OCI-LY7 (cell line): ENCODE measurements around the gene SPRED2. TPM values are rescaled to one million over a fixed set of nuclear protein-coding genes. Genes with fewer than 3 reads are reported as not detected.

Experiments
- BruUV-seq: library from RNA; stranded (reverse); fragments of 400-500 nt; replicated peaks from 2 replicates; lab custom pipeline; 2021; lab: Mats Ljungman, UMichigan
- CTCF ChIA-PET: fragments of 300-600 bp; sonication (Branson Sonifier 250); formaldehyde crosslinking; loops from one replicate; lab custom pipeline; 2022; ENCODE audit warnings: antibody characterized with exemption; ENCODE audit not compliant: unreplicated experiment; lab: Charles Lee
- POLR2A ChIA-PET: fragments of 300-600 bp; sonication (Branson Sonifier 250); formaldehyde crosslinking; loops from one replicate; lab custom pipeline; 2022; ENCODE audit warnings: antibody characterized with exemption; lab: Charles Lee
- DNase-seq: peaks from one replicate; pipeline ENCODE4 v3.0.0-alpha.2; 2015; ENCODE audit warnings: low spot score
- H2AFZ ChIP-seq: fragments of 200-600 bp; sonication (generic), shearing (Covaris generic); 2 replicates; pipeline ENCODE4 v1.6.1; 2014; ENCODE audit warnings: mild to moderate bottlenecking, antibody characterized with exemption, low read length, moderate library complexity
- H3K27ac ChIP-seq: fragments of 200-600 bp; sonication (generic); 2 replicates; pipeline ENCODE4 v1.5.1; 2014; ENCODE audit warnings: mixed run types, low read depth, mild to moderate bottlenecking, moderate library complexity, low read length, inconsistent platforms; ENCODE audit not compliant: poor library complexity, severe bottlenecking
- H3K36me3 ChIP-seq: fragments of 200-600 bp; sonication (generic); 2 replicates; pipeline ENCODE4 v1.6.1; 2014; ENCODE audit warnings: mild to moderate bottlenecking, antibody characterized with exemption, low read length, moderate library complexity, mixed read lengths; ENCODE audit not compliant: insufficient read depth
- H3K4me1 ChIP-seq: fragments of 200-600 bp; sonication (generic); 2 replicates; pipeline ENCODE4 v1.5.1; 2014; ENCODE audit warnings: mild to moderate bottlenecking, low read length; ENCODE audit not compliant: insufficient read depth, poor library complexity, severe bottlenecking
- H3K4me2 ChIP-seq: fragments of 200-600 bp; sonication (generic); 2 replicates; pipeline ENCODE4 v1.6.1; 2014; ENCODE audit warnings: mild to moderate bottlenecking, low read length
- H3K4me3 ChIP-seq: fragments of 200-600 bp; sonication (generic); 2 replicates; pipeline ENCODE4 v1.5.1; 2014; ENCODE audit warnings: mild to moderate bottlenecking, low read depth, low read length; ENCODE audit not compliant: poor library complexity, severe bottlenecking
- H3K79me2 ChIP-seq: fragments of 200-600 bp; sonication (generic); 2 replicates; pipeline ENCODE4 v1.6.1; 2016; ENCODE audit warnings: low read depth, mild to moderate bottlenecking, low read length, moderate library complexity, mixed read lengths; ENCODE audit not compliant: insufficient read depth
- H3K9me2 ChIP-seq: fragments of 200-600 bp; sonication (generic); 2 replicates; pipeline ENCODE4 v1.6.1; 2016; ENCODE audit warnings: mild to moderate bottlenecking, low read length, mixed read lengths; ENCODE audit not compliant: insufficient read depth
- H3K9me3 ChIP-seq: fragments of 200-600 bp; sonication (generic); 2 replicates; pipeline ENCODE4 v1.6.1; 2014; ENCODE audit warnings: mild to moderate bottlenecking, mixed run types, low read length, mixed read lengths
- H4K20me1 ChIP-seq: fragments of 200-600 bp; sonication (generic); 2 replicates; pipeline ENCODE4 v1.6.1; 2014; ENCODE audit warnings: mild to moderate bottlenecking, antibody characterized with exemption, low read length, moderate library complexity, mixed read lengths; ENCODE audit not compliant: insufficient read depth
- EZH2phosphoT487 ChIP-seq: fragments of 200-600 bp; sonication (generic); IDR thresholded peaks from 2 replicates; pipeline ENCODE4 v1.6.1; 2018; ENCODE audit warnings: low read depth, borderline replicate concordance, mild to moderate bottlenecking, mixed run types, antibody characterized with exemption, low read length, moderate library complexity, mixed read lengths
- intact Hi-C: fragments of 100-400 bp; cut with micrococcal nuclease; formaldehyde crosslinking; loops from one replicate; pipeline ENCODE4 v1.10.0; 2022; ENCODE audit not compliant: unreplicated experiment
- total RNA-seq, 2 experiments: library from RNA; depleted of rRNA in 1 of 2; stranded (reverse); fragments of >200 nt in 1 of 2; shearing (Covaris generic) in 1 of 2; gene quantifications; 2 replicates each; pipeline ENCODE4 v1.2.3, GENCODE V29; 2014 to 2022
- TF ChIP-seq, protein P1 (sequence below): fragments of 200-600 bp; sonication (generic); conservative IDR thresholded peaks from 2 replicates; pipeline ENCODE4 v1.5.1; 2014; ENCODE audit warnings: mild to moderate bottlenecking, antibody characterized with exemption, low read length, moderate library complexity, mixed read lengths

Gene SPRED2
- total RNA-seq, 2 experiments from 2014 or later, result 8.0 to 49.1 TPM

DNA sequence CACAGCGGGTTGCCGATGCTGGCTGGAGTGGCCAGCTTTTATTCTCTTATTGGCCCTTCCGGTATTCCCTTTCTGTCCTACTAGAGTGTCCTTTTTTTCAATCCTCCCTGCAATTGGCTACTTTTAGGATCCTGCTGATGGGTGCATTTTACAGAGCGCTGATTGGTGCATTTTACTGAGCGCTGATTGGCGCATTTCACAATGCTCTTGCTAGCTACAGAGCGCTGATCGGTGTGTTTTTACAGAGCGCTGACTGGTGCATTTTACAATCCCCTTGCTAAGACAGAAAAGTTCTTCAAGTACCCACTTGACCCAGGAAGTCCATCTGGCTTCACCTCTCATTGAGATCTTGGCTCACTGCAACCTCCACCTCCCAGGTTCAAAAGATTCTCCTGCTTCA lies 44.4 kb upstream of the SPRED2 start:
- CTCF ChIA-PET, result no interaction called here
- H3K4me3 ChIP-seq, result no peak overlapping the region

DNA sequence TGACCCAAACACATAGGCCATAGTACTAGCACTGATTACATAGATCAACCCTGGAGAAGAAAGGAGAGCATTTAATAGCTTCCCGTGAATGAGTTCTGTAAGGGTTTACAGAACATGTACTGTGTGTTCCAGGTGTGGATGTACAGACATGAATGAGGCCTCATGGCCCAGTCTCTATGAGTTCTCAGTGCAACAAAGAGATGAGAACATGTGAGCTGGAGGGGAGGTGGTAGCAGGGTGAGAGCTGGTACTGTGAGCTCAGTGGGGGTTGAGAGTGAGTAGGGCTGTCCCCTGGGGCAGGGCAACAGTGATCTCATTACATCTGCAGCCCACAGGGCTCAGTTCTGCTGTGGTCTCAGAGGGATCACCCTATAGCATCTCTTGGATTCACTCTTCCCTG lies 42.6 kb upstream of the SPRED2 start:
- no peak for DNase-seq
- no peak for TF ChIP-seq EZH2phosphoT487
- TF ChIP-seq, protein P1, sequence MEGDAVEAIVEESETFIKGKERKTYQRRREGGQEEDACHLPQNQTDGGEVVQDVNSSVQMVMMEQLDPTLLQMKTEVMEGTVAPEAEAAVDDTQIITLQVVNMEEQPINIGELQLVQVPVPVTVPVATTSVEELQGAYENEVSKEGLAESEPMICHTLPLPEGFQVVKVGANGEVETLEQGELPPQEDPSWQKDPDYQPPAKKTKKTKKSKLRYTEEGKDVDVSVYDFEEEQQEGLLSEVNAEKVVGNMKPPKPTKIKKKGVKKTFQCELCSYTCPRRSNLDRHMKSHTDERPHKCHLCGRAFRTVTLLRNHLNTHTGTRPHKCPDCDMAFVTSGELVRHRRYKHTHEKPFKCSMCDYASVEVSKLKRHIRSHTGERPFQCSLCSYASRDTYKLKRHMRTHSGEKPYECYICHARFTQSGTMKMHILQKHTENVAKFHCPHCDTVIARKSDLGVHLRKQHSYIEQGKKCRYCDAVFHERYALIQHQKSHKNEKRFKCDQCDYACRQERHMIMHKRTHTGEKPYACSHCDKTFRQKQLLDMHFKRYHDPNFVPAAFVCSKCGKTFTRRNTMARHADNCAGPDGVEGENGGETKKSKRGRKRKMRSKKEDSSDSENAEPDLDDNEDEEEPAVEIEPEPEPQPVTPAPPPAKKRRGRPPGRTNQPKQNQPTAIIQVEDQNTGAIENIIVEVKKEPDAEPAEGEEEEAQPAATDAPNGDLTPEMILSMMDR, result no peak
- intact Hi-C loops, result no loop called here
- Histone ChIP-seq H3K9me2 (no peaks in the 10 kb centered on the region), H2AFZ (no peak overlapping the region), H3K79me2 (no peaks in the 10 kb centered on the region), H3K9me3 (no peaks in the 10 kb centered on the region), H3K27ac (no peak overlapping the region), H4K20me1 (no peaks in the 10 kb centered on the region), H3K4me2 (no peak overlapping the region), H3K4me1 (no peaks in the 10 kb centered on the region), H3K4me3 (no peak overlapping the region), H3K36me3 (no peaks in the 10 kb centered on the region)
- ChIA-PET CTCF (no interaction called here), POLR2A (interaction anchor here (0.5 to 1.2 kb wide), 4 partner anchors 12 to 380 kb away, joined by 3 to 4 read pairs (median 4); no protein-coding TSS in a partner anchor)
- BruUV-seq, result no TSS peak

More for the DNA sequence above, 44.4 kb upstream of the SPRED2 start:
- H3K9me2 ChIP-seq, result no peaks in the 10 kb centered on the region
- H4K20me1 ChIP-seq, result no peaks in the 10 kb centered on the region
- intact Hi-C loops, result no loop called here
- no peaks in the 10 kb centered on the region for H3K79me2 ChIP-seq
- no peak overlapping the region for H3K4me2 ChIP-seq
- H3K4me1 ChIP-seq, result no peaks in the 10 kb centered on the region
- no peak overlapping the region for H2AFZ ChIP-seq
- TF ChIP-seq, protein P1, result no peak
- no peak for TF ChIP-seq EZH2phosphoT487
- H3K27ac ChIP-seq, result no peak overlapping the region
- H3K36me3 ChIP-seq, result no peaks in the 10 kb centered on the region
- POLR2A ChIA-PET, result interaction anchor here (0.7 kb wide), 1 partner anchor 46 kb away, joined by 6 read pairs; no protein-coding TSS in a partner anchor
- no peak for DNase-seq
- H3K9me3 ChIP-seq, result no peaks in the 10 kb centered on the region
- no TSS peak for BruUV-seq

DNA sequence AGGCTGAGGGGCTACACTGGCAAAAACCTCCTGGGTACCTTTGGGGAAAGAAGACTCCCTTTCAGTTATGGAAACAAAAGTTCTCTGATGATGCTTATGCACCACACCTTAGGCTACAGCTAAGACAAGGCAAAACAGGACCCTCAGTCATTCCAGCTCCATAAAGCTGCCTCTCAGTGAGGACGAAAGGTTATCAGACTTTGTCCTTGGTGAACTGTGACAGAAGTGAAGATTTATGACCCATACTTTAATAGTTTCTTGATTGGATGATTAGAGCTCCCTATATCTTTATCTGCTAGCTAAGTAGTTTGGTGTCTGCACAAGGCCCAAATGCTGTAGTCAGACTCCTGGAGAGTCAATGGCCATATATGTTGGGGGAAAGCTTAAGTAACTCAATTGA lies 40.6 kb upstream of the SPRED2 start:
- no TSS peak for BruUV-seq
- Histone ChIP-seq H3K4me3 (no peak overlapping the region), H3K4me2 (no peak overlapping the region), H3K9me3 (no peaks in the 10 kb centered on the region), H3K79me2 (no peaks in the 10 kb centered on the region), H3K9me2 (no peaks in the 10 kb centered on the region), H4K20me1 (no peaks in the 10 kb centered on the region), H3K27ac (no peak overlapping the region), H3K36me3 (no peaks in the 10 kb centered on the region), H3K4me1 (no peaks in the 10 kb centered on the region), H2AFZ (no peak overlapping the region)
- no peak for TF ChIP-seq EZH2phosphoT487
- TF ChIP-seq, protein P1, result no peak
- DNase-seq, result no peak
- intact Hi-C loops, result no loop called here
- POLR2A ChIA-PET, result interaction anchor here (0.9 kb wide), 1 partner anchor 54 kb away, joined by 3 read pairs; no protein-coding TSS in a partner anchor
- CTCF ChIA-PET, result no interaction called here
